Fibroblast of peridontal ligament (primary cell): ENCODE measurements around the gene DNAJC21.
"Not testable (repeated sequence)": the region's sequence is repeated elsewhere in the genome, so short reads cannot be mapped to it uniquely, and the experiment has no call there.

Experiments used
- DNase-seq: peaks from one replicate; pipeline ENCODE4 v3.0.0-alpha.2; 2010; ENCODE audit errors: extremely low read depth

DNAJC21 gene

DNA sequence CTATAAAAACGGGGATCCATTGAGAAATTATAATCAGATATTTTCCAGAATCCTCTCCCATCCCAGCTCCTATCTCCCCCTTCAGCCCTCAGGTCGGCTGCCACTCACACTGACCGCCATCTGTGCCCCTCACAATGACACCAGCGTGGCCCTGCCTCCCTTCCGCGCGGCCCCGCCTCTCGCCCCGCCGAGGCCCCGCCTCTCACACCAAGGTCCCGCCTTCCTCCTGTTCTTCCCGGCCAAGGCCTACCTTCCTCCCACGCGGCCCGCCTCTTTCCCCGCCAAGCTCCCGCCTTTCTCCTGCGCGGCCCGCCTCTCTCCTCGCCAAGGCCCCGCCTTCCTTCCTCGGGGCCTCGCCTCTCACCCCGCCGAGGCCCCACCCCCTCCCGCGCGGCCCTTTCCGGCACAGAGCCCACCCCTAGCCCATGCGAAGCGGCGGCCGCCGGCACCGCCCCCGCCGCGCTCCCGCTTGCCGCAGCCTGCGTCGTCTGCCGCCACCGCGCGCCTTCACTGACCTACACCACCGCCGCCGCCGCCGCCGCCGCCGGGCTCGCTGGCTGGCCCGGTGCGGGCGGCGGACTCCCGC is at the start of gene DNAJC21:
DNAJC21 (plus strand) TSS at position 426 of the 586 bp plus-strand sequence. CDS start 261 bp downstream, outside the sequence.
- DNase-seq = peak; percentile 89

DNA sequence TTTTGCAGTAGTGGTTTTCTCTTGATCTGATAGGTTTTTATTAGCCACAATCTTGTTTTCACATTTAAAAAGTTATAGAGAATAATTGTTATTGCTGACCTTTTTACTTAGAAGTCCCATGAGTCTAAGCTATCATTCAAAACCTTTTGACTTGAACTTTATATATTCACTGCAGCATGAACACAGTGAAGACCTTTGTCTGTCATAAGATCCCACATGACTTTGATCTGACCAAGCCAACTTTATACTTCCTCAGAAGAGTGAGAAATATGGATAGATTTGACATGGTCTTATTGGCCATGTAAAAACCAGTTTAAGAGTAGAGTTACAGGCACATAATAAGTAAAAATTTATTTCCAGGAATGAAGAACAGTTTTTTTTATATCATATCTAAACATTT is 48.1 kb upstream of the DNAJC21 start:
- DNase-seq = no peak

DNA sequence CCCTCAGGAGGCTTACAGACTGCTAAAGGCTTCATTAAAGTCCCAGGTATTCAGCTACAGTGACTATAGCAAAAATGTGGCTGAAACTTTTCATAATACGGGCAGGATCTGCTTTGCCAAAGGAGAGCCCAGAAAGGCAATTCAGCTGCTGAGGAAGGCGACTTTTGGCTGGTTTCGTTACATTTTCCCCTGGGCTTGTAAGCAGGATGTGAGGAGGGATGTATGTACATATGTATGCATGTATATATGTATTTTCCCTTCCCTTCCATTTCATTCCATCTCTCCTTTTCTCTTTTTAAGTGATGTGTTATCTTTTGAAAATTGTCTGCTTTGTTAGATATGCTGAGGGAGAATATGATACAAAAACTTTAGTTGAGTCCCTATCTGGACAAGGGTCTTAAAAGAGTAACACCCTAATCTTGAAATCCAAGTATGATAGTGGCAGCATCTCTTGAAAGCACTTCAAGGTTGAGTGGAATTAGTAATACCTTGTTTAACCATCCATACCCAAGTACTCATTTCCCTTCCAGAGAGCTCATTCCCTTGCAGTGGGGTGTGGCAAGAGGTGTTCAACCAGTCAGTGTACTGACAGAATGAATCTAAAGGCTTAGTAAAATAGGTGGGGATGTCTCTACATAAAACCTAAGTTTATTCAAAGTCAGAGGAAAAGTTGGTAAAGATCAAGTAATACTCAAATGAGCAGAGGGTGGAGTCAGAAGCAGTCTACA is 42.8 kb upstream of the DNAJC21 start:
- no peak for DNase-seq

DNA sequence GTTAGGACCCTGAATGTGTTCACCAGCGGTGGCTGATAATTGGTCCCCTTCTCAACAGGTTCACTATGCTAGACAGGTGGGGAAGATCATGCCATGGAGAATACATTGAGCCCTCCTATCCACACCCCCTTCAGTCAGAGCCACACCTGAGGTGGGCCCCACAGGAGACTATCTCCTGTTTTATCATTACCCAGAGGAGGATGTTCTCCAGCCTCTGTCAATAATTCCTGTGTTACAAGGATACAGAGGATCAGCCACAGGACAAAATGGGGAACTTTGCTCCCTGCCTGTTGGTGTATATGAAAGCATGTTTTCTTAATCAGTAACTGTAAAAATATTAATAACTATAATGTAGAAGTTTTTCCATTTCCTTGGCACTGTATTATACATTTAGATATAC is 40.0 kb upstream of the DNAJC21 start:
- no peak for DNase-seq

DNA sequence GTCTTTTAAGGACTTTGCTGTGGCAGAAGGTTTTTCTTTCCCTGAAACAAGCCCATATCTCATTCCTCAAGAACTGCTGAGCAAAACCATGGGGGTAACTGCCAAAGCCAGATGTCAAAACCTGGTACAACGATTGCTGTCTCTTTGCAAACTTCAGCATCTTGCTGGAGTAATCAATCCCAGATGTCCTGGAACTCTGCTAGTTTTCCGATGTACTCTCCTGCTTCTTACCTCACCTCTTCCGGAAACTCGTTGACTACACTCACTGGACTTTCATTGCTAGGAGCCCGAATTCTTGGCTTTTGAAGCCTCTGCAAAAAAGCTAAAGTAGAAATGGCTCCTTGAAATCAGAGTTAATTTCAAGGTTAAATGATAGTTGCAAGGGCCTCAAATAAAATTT is 37.4 kb upstream of the DNAJC21 start:
- DNase-seq = peak; percentile 98

DNA sequence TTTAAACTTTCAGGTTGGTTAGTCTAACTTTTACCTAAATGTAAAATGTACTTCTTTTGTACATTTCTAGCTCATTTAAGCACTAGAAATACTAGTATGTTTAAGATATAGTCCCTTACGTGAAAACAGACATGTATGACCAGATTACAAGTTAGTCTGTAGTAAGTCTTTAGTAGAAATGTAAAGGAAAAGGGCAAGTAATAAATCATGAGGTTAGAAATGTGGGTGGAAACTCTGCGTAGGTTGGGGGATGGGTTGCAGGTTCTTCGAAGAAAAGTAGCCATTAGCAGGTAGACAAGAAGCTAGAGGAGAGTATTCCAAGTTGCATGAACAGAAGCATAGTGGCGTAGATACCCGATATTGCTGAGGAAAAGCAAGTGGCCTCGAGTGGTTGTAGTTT is 36.9 kb upstream of the DNAJC21 start:
- DNase-seq = no peak

DNA sequence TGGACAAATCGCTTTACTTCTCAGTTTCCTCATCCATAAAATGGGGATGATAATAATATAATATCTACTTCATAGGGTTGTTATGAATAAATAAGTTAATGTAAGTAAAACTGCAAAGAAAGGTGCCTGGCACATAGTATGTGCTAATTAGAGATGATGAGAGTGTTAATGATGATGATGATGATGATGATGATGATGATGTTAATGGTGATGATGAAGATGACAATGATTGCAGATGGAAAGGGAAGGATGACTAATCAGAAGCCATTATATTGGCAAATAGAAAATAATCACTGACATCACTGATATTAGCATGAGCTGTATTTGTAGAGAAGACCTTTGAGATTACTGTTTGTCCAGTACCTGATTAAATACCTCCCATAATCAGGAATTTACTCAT is 34.6 kb upstream of the DNAJC21 start:
- no peak for DNase-seq

DNA sequence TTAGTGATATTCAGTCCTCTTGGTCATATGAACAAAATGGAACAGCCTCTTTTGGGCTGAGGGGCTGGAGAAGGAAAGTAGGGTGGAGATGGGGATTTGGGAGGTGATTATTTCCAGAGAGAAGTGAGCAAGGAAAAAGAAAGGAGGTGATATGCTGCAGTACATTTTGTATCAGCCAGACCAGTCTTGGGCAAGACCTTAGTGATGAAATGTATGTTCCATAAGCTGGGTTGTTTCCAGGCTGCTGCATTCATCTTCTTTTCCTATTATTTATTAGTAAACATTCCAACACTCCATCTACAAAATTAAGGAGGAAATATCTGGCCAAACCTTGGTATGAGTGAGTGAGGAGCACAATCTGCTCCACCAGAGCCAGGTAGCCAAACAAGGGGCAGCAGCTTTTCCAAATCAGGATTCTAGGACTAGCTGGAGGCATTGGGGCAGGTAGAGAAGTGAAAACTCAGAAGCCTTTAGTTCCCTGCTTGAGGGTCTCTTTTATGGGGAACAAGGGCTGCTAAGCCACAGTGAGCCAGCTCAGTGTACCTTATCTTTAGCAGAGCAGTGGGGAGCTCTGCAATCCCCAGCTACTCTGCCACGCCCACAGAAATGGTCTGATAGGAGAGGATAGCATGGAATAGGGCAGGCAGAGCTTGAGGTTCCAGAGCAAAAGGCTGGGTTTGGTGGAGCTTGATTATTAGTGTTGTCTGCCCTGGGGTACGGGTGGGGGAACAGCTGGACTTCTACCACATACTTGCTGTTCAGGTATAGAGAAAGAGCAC is 33.5 kb upstream of the DNAJC21 start:
- DNase-seq = no peak

DNA sequence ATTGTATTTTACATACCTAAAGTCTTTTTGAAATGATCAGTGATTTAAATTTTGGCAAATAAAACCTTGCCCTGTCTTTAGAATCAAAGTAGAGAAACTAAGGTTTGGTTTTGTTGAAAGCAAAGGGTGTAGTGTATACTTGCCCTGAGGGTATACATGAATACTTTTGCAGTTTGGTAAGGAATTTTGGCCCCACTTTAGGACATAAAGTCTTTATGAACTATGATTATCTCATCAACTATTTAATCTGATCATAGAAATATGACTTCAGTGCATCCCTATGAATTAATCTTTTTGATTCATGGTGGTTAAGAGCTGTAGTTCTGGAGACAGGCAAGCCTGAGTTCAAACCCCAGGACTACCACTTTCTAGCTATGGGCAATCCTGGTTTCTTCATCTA is 31.7 kb upstream of the DNAJC21 start:
- DNase-seq = no peak

DNA sequence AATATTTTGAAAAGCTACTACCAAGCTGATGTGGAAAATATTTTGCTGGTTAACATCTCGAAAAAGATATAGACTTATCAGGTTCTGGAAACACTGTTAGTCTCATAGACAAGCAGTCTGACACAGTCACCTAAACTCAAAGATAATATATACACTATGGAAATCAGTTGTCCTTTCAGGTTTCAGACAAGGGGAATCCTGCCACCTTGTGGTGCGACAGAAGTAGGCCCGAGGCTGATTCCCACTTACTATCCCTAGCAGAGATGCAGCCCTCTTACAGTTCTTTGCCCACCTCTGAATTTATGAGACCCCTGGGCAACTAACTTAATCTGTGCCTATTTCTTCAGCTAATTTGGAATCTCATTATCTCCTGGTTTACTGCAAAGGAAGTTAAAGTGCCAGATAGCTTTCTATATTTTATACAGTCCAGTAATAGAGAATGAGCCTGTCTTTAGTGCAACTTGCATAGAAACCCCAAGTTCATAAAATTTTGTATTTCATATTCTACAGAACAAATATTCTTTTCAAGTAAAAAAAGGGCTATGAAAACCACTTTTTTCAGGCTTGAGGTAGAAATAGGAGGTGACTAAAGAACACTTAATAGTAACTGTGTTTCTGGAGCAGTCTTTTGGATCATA is 31.0 kb upstream of the DNAJC21 start:
- DNase-seq = peak; percentile 84

DNA sequence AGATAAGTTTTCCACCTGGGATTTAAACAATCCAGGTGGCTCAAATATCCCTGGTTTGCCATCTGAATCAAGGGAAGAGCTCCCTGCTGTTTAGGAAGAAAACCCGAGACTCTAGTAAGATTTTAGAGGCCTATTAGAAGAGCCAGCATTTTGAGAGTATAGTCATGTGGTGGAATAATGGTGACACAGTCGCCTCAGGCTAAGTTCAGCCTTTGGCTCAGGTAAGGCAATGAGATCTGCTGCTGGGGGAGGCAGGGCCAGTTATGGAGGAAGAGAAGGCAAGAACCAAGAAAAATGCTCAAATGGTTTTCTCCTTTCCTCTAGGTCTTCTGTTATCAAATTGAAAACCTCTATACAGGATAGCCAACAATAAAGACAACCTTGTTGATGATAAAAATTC is 30.3 kb upstream of the DNAJC21 start:
- no peak for DNase-seq

DNA sequence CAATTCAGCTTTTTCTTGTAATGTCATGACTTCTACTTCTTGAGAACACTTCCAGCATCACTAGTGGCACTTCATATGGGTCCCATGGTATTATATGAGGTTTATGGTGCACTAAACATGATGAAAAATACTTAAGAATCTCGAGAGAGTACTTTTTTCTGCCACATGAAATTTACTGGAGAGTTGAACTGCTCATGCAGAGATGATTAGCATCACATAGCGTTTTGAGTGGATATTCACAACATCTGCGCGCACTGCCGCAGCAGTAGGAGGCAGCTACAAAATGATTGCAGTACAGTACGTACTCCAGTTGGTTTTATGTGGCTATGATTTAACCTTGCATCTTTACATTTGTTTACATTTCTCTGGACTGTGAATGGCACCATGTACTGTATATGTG is 28.7 kb upstream of the DNAJC21 start:
- DNase-seq = no peak

DNA sequence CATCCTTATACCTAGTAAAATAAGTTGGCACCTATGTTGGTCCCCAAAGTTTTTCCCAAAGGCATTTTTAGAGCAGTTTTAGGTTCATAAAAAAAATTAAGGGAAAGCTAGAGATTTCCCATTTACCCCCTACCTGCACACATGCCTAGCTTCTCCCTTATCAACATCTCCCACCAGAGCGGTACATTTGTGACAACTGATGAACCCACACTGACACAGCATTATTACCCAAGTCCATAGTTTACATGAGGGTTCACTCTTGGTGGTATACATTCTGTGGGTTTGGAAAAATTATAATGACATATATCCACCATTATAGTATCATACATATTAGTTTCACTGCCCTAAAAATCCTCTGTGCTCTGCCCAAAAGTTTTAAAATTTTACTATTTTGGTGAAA is 26.1 kb upstream of the DNAJC21 start:
- no peak for DNase-seq

DNA sequence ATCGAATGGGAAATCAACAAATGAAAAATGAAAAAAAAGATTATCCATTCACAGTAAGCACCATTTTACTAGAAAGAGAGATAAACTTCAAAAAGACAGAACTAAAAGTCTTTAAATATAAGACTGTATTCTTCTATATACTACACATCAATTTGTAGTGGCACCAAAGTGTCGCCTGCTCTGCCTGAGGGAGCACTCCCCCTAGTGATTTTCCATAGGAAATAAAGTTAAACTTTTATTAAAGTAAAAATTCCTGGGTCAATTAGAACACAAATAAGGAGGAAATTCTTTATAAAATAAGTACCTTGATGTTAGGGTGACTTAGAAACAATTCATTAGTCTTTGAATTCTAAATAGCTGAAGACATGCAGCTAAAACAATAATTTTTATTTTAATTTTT is 23.8 kb upstream of the DNAJC21 start:
- peak; percentile 39 for DNase-seq

DNA sequence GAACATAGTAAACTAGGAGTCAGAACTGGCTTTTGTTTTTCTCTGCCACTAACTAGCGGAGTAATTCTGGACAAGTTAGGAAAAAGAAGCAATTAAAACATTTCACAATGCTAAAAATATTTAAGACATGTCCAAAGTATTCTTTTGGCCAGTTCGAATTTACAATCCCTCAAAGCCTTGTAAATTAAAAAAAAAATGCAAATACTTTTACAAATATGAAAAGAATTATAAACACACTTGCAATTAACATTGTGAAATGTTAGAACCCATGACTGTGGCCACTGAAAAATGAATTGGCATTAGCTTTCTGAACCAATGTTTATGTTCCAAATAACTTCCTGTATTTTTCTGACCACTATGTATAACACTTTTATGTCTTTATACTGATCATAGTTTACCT is 16.3 kb upstream of the DNAJC21 start:
- peak; percentile 91 for DNase-seq

DNA sequence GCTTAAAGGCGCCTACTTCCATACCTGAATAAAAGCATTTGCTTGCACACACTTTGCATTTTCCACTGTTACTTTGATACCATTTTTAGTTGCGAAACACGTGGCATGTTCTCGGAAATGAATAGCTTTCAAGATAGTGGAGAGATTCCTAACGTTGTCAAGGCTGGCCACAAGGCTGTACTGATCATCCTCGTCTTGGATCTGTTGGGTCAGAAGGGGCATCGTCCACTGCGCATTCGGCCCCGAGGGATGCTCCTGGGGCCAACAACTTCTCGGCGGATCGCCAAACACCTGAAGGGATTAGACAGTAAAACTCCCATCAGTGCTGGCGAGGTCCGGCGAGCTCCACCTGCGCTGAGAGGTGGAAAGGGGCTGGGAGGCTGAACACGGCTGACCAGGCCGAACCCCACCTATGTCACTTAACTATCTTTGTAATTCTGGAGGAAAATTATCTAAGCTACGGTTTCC is 14.7 kb upstream of the DNAJC21 start:
- DNase-seq = peak; percentile 40

DNA sequence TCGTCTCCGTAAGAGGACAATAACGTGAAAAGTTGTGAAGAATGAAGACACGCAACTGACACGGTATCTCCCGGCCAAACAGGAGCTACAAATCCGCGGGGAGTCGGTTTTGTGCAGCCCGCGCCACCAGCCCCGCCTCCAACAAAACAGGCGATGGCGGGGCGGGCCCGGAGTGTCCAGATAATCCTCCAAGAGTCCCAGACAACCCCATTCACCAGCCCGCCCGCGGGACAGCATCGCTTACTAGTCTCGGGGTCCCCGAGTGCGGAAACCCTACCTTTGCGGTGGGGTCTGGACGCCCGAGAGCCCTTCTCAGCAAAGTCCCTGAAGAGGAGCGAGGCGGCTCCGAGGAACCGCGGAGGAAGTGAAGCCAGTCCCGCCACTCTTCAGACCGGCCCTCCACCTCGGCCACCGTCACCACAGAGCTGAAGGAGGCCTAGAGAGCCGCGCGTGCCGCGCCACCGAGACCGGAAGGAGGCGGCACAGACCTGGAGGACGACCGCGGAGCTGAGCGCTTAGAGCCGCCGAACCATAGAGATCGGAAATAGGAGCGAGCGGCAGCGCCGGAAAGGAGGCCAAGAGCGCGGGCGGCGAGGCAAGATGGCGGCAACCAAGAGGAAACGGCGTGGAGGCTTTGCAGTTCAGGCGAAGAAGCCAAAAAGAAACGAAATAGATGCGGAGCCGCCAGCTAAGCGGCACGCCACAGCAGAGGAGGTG is 14.1 kb upstream of the DNAJC21 start, which contains the start of the genes BRIX1 and RAD1:
BRIX1 (plus strand) TSS at position 573 of the 717 bp plus-strand sequence; CDS start at position 601, 28 bp downstream.
RAD1 (minus strand) TSS at position 366 of the 717 bp plus-strand sequence. CDS start 612 bp downstream, outside the sequence.
- DNase-seq = peak; percentile 96

DNA sequence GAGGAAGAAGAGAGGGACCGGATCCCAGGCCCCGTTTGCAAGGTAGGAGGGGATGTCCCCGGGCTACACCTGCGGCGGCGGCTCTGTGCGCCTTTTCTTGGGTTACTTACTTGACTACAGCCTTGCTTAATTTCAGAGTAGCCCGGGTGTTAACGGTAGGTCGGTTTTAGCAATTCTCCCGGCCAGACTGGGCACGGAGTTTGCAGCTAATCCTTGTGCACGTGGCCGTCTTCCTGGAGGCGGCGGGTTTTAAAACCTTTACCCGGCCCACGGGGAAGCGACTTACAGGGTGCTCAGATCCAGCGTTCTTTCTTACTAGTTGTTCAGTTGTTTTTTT is 13.5 kb upstream of the DNAJC21 start:
- DNase-seq = no peak

DNA sequence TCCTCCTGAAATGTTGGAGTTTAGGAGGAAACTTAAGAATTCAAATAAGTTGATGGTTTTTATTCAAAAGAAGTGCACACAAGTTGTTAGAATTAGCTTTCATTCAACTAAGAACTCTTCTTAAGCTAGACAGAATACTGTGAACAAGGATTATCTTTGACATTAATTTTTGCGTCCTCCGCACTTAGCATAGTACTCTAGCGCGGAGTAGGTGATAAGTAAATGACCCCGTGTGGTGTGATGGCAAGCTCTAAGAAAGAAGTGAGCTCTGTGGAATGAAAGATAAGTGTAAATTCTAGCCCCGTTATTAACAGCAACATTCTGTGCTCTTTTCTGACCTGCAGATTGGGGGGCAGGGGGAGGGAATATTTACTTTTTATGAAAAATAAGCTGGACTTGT is 12.8 kb upstream of the DNAJC21 start:
- no peak for DNase-seq

DNA sequence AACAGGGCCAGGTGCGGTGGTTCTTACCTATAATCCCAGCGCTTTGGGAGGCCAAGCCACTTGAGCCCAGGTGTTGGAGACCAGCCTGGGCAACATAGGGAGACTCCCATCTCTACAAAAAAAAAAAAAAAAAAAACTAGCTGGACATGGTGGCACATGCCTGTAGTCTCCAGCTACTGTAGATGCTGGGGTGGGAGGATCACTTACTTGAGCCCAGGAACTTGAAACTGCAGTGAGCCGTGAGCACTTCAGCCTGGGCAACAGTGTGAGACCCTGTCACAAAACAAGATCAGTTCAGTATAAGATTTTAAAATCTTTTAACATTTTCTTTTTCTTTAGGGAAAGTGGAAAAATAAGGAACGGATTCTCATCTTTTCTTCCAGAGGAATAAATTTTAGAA is 11.3 kb upstream of the DNAJC21 start:
- DNase-seq = no peak

DNA sequence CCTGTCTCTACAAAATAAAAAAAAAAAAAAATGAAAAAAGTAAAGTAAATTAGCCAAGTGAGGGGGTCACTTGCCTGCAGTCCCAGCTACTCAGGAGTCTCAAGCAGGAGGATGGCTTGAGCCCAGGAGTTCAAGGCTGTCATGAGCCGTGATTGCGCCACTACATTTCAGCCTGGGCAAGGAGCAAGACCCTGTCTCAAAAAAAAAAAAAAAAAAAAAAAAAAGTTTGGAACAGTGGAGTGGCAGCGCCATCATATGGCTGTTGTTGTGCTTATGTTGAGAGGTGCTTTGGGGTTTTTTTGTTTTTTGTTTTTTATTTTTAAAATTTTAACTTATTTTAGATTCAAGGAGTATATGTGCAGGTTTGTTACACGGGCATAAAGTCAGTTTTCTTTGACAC is 10.3 kb upstream of the DNAJC21 start:
- DNase-seq = no peak

DNA sequence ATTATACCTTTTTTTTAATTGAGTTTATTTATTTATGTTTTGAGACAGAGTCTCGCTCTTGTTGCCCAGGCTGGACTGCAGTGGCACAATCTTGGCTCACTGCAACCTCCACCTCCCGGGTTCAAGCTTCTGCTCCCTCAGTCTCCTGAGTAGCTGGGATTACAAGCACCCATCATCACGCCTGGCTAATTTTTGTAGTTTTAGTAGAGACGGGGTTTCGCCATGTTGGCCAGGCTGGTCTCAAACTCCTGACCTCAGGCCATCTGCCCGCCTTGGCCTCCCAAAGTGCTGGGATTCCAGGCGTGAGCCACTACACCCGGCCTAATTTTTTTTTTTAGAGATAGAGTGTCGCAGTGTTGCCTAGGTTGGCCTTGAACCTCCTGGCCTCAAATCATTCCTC is 6.1 kb upstream of the DNAJC21 start:
- not testable (repeated sequence) for DNase-seq
